Testis (tissue), 3 donors: ENCODE measurements around the gene LBHD2. TPM values are rescaled to one million over a fixed set of nuclear protein-coding genes. Genes with fewer than 3 reads are reported as not detected.
A peak's percentile ranks its signal among the peaks of the same experiment; 100 is the strongest.

ENCODE experiments used
- DNase-seq: peaks from one replicate; pipeline ENCODE4 v3.0.0-alpha.2; 2019
- H3K27ac ChIP-seq, 2 donors: fragments of 200-600 bp; sonication (generic); one replicate each; pipeline ENCODE4 v1.5.1; 2019
- H3K27me3 ChIP-seq: fragments of 200-600 bp; sonication (generic); one replicate; pipeline ENCODE4 v1.5.1; 2019
- H3K36me3 ChIP-seq: fragments of 200-600 bp; sonication (generic); one replicate; pipeline ENCODE4 v1.5.1; 2017; ENCODE audit warnings: low read depth; ENCODE audit errors: missing control alignments
- H3K4me1 ChIP-seq: fragments of 200-600 bp; sonication (generic); one replicate; pipeline ENCODE4 v1.5.1; 2019
- H3K4me3 ChIP-seq, 2 donors: fragments of 200-600 bp; sonication (generic); one replicate each; pipeline ENCODE4 v1.5.1; 2017 to 2019
- H3K9me3 ChIP-seq: fragments of 200-600 bp; sonication (generic); one replicate; pipeline ENCODE4 v1.5.1; 2017
- POLR2A ChIP-seq: fragments of 450-650 bp; IDR thresholded peaks from one replicate; pipeline ENCODE4 v1.6.1; 2017; ENCODE audit warnings: antibody characterized with exemption, mild to moderate bottlenecking, moderate library complexity
- WGBS, 2 donors: methylation state at CpG; one replicate each; pipeline ENCODE4 v1.1.5; 2018; 5-methylcytosine and 5-hydroxymethylcytosine counted together
- intact Hi-C: fragments of 100-400 bp; cut with DNase I; formaldehyde crosslinking; loops from one replicate; pipeline ENCODE4 v1.15.1; 2023; ENCODE audit warnings: low total_unique reads
- polyA plus RNA-seq: library from polyadenylated mRNA; stranded (reverse); fragments of 350-450 nt; fragmentation: Illumina TruSeq; extraction: RNeasy Lipid Tissue Mini Kit (QIAGEN cat#74804); gene quantifications from one replicate; pipeline ENCODE4 v1.2.3, GENCODE V29; 2014; ENCODE audit warnings: low read depth, low replicate concordance; ENCODE audit not compliant: insufficient read depth
- total RNA-seq, 2 donors: library from RNA; depleted of rRNA; stranded (reverse); fragments of >200 nt; gene quantifications; one replicate each; pipeline ENCODE4 v1.2.3, GENCODE V29; 2016
- TF ChIP-seq, protein P1 (sequence below), 3 experiments: fragments of 450-650 bp in 2 of 3; fragments of 200-600 bp in 1 of 3; sonication (generic) in 1 of 3; IDR thresholded peaks; one replicate each; pipeline ENCODE4 v1.5.1; 2016 to 2019; ENCODE audit warnings: antibody characterized with exemption in 3 of 3, mild to moderate bottlenecking in 2 of 3, moderate library complexity in 1 of 3

LBHD2 gene
- total and polyA plus RNA-seq, 3 donors from 2014 or later = 1.9 to 5.6 (median 3.9) TPM

DNA sequence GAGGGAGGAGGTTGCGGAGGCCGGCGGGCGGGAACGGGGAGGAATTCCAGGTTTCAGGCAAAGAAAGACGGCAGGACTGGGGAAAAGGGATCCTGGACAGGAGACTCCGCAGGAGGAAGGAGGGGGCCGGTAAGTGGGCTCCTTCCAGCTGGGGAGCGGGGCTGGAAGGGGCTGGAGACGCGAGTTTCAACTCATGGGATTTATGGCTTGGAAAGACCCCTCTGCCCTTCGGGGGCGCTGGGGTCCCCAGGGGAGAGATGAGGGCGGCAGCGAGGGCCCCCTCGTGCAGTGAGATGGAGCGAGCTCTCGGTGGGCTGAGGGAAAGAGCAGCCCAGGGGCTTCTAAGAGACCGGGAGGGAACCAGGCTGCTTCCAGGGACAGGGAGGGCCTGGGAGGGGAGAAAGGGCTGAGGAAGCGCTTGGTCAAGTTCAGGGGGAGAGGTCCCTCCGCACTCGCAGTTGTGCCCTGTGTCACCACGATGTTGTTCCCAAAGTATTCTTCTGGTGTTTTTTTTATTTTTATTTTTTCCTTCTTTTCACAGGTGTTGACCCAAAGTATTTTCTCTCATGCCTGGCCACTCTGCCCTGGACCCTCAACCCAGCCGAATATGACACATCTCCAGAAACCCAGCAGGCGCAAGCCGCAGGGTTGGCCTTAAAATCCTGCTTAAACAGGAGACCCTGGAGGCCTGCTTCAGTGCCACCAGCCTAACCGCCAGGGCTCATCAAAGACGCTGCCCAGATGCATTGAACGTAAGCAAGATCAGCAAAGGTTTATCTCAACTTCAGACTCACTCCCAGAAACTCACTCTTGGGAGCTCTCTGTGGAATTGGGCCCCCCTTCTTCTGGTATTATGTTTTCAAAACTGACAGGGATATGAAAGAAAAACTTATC, 55.4 kb downstream of the LBHD2 start:
- no peak for DNase-seq
- H3K36me3 ChIP-seq = no peaks in the 10 kb centered on the region
- peaks cover 9% of the 10 kb centered on the region for H3K4me1 ChIP-seq
- H3K27me3 ChIP-seq = no peaks in the 10 kb centered on the region
- H3K4me3 ChIP-seq = peak overlapping the region in 1 of 2 donors; percentile 43
- 38 to 40% methylated on average over 29 of the region's 29 CpGs for WGBS, 2 donors
- H3K27ac ChIP-seq = no peak overlapping the region
- no peaks in the 10 kb centered on the region for H3K9me3 ChIP-seq
- intact Hi-C loops = no loop called here
- TF ChIP-seq, protein P1, sequence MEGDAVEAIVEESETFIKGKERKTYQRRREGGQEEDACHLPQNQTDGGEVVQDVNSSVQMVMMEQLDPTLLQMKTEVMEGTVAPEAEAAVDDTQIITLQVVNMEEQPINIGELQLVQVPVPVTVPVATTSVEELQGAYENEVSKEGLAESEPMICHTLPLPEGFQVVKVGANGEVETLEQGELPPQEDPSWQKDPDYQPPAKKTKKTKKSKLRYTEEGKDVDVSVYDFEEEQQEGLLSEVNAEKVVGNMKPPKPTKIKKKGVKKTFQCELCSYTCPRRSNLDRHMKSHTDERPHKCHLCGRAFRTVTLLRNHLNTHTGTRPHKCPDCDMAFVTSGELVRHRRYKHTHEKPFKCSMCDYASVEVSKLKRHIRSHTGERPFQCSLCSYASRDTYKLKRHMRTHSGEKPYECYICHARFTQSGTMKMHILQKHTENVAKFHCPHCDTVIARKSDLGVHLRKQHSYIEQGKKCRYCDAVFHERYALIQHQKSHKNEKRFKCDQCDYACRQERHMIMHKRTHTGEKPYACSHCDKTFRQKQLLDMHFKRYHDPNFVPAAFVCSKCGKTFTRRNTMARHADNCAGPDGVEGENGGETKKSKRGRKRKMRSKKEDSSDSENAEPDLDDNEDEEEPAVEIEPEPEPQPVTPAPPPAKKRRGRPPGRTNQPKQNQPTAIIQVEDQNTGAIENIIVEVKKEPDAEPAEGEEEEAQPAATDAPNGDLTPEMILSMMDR (IDR thresholded peaks at IDR 0.05) = no peak
- no peak for TF ChIP-seq POLR2A

Other genes with a start within 250 kb of the LBHD2 start
- 1 to 10 TPM; 3.0 to 4.6 TPM for gene AMN, start 161.5 kb upstream of the LBHD2 start, total RNA-seq
- 3.0 TPM for gene AMN, start 161.5 kb upstream of the LBHD2 start, polyA plus RNA-seq
- 100 to 1,000 TPM; 201 to 216 TPM for gene CDC42BPB, start 26.7 kb upstream of the LBHD2 start, total RNA-seq
- 90.3 TPM for gene CDC42BPB, start 26.7 kb upstream of the LBHD2 start, polyA plus RNA-seq
- 1 to 10 TPM; 1.0 to 2.4 TPM for gene EXOC3L4, start 10.5 kb downstream of the LBHD2 start, total RNA-seq
- 2.4 TPM for gene EXOC3L4, start 10.5 kb downstream of the LBHD2 start, polyA plus RNA-seq
- gene TNFAIP2, start 39.3 kb downstream of the LBHD2 start, total RNA-seq = 10 to 100 TPM; 44.9 to 51.8 TPM
- 92.8 TPM for gene TNFAIP2, start 39.3 kb downstream of the LBHD2 start, polyA plus RNA-seq